Adipocyte (in vitro differentiated cells): ENCODE data around the gene TEF.

Experiments
- DNase-seq: peaks from one replicate; pipeline ENCODE4 v3.0.0-alpha.2; 2015; ENCODE audit warnings: low read depth
- H3K27me3 ChIP-seq: replicated peaks from 2 replicates; pipeline ENCODE4 v1.7.0; 2013; ENCODE audit warnings: mild to moderate bottlenecking, low read length, moderate library complexity; ENCODE audit not compliant: control insufficient read depth, insufficient read depth
- H3K36me3 ChIP-seq: 2 replicates; pipeline ENCODE4 v1.7.0; 2013; ENCODE audit warnings: low read length, mild to moderate bottlenecking, moderate library complexity; ENCODE audit not compliant: control insufficient read depth, insufficient read depth, severe bottlenecking
- H3K4me1 ChIP-seq: 2 replicates; pipeline ENCODE4 v1.7.0; 2013; ENCODE audit warnings: mild to moderate bottlenecking, low read length, moderate library complexity; ENCODE audit not compliant: control insufficient read depth, insufficient read depth
- H3K4me3 ChIP-seq: 2 replicates; pipeline ENCODE4 v1.7.0; 2013; ENCODE audit warnings: mild to moderate bottlenecking, low read length, moderate library complexity
- H3K9ac ChIP-seq: 2 replicates; pipeline ENCODE4 v1.7.0; 2013; ENCODE audit warnings: mild to moderate bottlenecking, low read length, moderate library complexity
- H3K9me3 ChIP-seq: 2 replicates; pipeline ENCODE4 v1.7.0; 2013; ENCODE audit warnings: mild to moderate bottlenecking, low read length, moderate library complexity; ENCODE audit not compliant: control insufficient read depth

The TEF gene, protein sequence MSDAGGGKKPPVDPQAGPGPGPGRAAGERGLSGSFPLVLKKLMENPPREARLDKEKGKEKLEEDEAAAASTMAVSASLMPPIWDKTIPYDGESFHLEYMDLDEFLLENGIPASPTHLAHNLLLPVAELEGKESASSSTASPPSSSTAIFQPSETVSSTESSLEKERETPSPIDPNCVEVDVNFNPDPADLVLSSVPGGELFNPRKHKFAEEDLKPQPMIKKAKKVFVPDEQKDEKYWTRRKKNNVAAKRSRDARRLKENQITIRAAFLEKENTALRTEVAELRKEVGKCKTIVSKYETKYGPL

DNA sequence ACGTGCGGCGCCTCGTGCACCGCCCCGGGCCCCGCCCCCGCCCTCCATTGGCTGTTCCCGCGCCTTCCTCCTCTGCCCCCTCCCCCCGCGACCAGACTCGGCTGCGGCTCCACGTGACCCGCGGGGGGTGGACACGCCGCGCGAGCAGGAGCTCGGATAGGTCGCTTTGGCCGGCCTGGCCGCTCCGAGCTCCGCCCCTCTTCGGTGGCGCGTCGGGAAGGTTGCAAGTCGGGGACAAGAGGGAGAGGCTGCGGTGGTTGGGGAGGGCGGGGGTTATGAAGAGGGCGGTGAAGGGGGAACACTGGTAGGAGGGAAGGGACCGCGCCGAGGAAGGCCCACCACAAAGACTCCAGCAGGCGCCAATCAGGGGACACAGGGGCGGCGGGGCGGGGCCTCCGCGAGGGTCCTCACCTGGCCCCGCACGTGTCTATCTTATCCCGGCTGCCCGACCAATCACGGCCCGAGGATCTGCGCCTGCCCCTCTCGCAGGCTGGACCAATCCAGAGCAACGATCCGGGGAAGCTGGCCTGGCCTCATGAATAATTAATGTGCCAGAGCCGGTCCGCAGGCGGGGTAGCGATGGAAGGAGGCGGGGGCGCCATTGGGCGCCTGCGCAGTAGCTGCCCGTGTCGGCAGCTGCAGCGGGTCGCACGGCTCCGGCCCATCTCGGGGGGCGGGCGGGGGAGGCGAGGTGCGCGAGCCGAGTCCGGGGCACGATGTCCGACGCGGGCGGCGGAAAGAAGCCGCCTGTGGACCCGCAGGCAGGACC is at the start of gene TEF:
Gene TEF (plus strand): TSS at position 614 of the 769 bp plus-strand sequence. CDS start 103 bp downstream, at position 717.
- H3K9ac ChIP-seq = peak within 1 kb of the TSS; percentile 95
- peaks cover 19% of the 10 kb centered on the region for H3K4me1 ChIP-seq
- H3K9me3 ChIP-seq = no peaks in the 10 kb centered on the region
- no peaks in the 10 kb centered on the region for H3K27me3 ChIP-seq
- H3K4me3 ChIP-seq = peak within 1 kb of the TSS; percentile 93
- peak; percentile 99 for DNase-seq
- no peaks in the 10 kb centered on the region for H3K36me3 ChIP-seq

DNA sequence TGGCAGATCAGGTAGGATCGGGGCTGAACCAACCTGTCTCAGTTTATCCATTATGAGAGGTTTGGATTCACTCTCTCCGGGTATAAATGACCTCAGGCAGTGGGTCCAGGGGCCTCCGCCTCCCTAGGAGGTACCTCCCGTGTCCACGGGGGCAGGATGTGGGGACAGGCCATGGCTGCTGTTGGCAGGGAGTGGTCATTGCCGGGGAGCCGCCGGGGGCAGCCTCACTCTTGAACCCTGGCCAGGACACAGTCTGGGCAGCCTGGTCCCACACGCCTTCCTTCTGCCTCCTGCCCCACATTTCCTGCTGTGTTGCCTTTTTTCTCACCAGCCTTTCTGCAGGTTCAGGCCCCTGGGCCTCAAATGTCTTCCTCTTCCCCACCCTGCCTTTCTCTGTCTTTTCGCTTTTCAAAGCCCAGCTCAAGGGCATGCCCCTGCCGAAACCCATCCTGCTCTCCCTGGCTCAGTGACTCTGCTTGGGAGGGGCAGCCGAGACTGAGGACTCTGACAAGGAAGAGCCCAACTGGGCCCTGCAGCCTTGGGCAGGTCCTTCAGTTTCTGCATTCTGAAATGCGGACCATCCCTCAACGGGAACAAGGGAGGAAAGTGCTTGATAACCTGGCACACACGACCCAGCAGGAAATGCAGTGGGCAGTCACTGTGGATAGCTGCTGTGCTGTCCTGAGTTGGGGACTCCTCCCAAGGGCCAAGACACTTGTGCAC is 49.4 kb upstream of the TEF start:
- H3K27me3 ChIP-seq = no peaks in the 10 kb centered on the region
- no peak for DNase-seq
- H3K4me1 ChIP-seq = no peaks in the 10 kb centered on the region
- peaks cover 66% of the 10 kb centered on the region for H3K36me3 ChIP-seq
- H3K9ac ChIP-seq = no peak overlapping the region
- no peaks in the 10 kb centered on the region for H3K9me3 ChIP-seq
- no peak overlapping the region for H3K4me3 ChIP-seq

DNA sequence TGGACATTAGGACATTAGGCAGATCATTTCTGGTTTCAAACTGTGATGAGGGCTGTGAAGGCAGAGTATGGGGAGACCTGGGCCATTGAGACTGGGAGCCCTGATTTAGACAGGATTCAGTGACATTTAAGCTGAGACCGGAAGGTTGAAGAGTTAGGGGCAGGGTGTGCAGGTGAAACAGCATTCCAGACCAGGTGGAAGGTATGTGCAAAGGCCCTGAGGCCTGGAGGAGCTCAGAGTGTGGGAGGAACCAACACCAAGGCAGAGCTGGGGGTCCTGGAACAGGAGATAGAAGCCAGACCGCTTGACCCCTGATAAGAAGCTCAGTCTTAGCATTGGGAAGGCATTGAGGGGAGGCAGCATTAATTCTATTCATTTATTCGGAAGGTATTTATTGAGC is 47.9 kb upstream of the TEF start:
- Histone ChIP-seq H3K9me3 (no peaks in the 10 kb centered on the region), H3K4me3 (no peak overlapping the region), H3K9ac (no peak overlapping the region), H3K27me3 (no peaks in the 10 kb centered on the region), H3K36me3 (peaks cover 53% of the 10 kb centered on the region), H3K4me1 (no peaks in the 10 kb centered on the region)
- no peak for DNase-seq

DNA sequence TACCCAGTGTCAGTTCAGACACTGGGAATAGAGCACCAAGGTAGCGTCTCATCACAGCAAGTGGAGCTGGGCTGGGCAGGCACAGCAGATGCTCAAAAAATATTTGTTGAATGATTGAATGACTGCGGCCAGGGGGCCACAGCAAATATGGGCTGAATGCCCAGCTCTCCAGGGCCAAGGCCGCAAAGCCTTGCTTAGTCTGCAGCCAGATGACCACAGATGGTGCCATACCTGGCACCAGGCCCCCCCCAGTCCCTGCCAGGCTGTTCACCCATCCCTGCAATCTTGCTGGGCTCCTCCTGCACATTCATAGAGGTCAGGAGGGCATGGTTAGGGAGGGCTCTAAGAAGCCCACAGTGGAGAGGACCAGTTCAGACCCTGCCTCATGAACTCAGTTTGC is 47.5 kb upstream of the TEF start:
- Histone ChIP-seq H3K36me3 (peaks cover 53% of the 10 kb centered on the region), H3K4me1 (no peaks in the 10 kb centered on the region)
- DNase-seq = no peak

DNA sequence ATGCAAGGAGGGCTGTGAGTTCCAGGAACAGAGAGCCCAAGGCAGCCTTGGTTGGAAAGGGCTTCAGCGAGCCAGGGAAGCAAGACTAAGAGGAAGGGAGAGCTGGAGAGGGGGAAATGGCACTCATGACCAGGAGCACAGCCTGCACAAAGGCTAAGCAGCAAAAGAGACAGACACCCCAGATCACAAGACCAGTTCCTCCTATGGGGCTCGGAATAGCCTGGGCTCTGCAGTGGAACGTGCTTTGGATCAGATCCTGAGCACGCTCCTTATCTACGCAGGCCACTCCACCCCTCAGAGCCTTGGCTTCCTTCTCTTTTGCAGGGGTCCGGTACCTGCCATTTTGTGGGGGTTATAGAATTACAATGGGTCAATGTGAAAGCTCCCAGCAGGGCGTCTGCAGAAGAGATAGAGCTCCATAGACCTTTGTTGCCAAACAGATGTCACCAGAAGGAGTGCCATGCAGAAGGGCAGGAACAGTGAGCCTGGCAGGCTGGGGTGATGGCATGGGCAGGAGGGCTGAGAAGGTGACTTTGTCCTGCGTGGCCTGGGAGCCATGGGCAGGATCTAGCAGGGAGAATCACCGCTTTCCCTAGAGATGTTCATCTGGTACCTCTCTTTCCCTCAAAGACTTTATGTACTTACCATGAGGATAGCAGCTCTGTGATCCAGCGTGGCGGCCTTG is 46.6 kb upstream of the TEF start:
- Histone ChIP-seq H3K4me3 (no peak overlapping the region), H3K9ac (no peak overlapping the region), H3K9me3 (no peaks in the 10 kb centered on the region), H3K27me3 (no peaks in the 10 kb centered on the region), H3K36me3 (peaks cover 52% of the 10 kb centered on the region), H3K4me1 (no peaks in the 10 kb centered on the region)
- DNase-seq = no peak

More for the DNA sequence above, 47.5 kb upstream of the TEF start:
- H3K9ac ChIP-seq = no peak overlapping the region
- no peaks in the 10 kb centered on the region for H3K27me3 ChIP-seq
- no peak overlapping the region for H3K4me3 ChIP-seq
- H3K9me3 ChIP-seq = no peaks in the 10 kb centered on the region

DNA sequence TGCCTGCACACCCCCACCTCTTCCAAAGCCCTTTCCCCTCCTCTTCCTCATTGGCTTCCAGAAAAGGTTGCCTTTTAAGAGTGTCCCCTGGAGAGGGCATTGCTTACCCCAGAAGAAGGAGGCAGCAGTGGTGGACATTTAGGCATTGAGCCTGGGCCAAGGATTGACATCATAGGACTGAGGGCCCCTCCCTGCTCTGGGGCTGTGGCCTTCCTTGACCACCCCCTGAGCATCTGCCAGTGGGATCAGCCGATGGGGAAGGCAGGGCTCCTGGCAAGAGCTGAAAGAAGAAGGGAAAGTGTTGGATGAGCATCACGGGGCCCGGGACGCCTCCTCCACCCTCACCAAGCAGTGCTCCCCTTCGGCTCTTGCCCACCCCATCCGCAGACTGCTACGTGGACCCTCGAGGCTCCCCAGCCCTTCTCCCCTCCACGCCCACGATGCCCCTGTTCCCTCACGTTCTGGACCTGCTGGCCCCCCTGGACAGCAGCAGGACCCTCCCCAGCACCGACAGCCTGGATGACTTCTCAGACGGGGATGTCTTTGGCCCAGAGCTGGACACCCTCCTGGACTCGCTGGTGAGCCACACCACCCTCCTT is 43.0 kb upstream of the TEF start:
- DNase-seq = no peak
- no peaks in the 10 kb centered on the region for H3K27me3 ChIP-seq
- no peak overlapping the region for H3K4me3 ChIP-seq
- no peaks in the 10 kb centered on the region for H3K9me3 ChIP-seq
- H3K36me3 ChIP-seq = peaks cover 55% of the 10 kb centered on the region
- no peaks in the 10 kb centered on the region for H3K4me1 ChIP-seq
- H3K9ac ChIP-seq = peak overlapping the region; percentile 20

DNA sequence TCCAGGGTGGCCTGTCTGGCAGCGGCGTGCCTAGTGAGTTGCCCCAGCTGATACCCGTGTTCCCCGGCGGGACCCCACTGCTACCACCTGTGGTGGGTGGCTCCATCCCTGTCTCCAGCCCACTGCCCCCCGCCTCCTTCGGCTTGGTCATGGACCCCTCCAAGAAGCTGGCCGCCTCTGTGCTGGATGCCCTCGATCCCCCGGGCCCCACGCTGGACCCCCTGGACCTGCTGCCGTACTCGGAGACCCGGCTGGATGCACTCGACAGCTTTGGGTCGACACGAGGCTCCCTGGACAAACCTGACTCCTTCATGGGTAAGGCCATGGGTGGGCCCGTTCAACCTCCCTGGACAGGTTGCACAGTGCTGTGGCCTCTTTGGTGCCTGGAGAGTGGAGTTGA is 41.9 kb upstream of the TEF start:
- Histone ChIP-seq H3K27me3 (no peaks in the 10 kb centered on the region), H3K36me3 (peaks cover 55% of the 10 kb centered on the region), H3K9me3 (no peaks in the 10 kb centered on the region), H3K4me1 (no peaks in the 10 kb centered on the region), H3K9ac (no peak overlapping the region), H3K4me3 (no peak overlapping the region)
- DNase-seq = no peak

DNA sequence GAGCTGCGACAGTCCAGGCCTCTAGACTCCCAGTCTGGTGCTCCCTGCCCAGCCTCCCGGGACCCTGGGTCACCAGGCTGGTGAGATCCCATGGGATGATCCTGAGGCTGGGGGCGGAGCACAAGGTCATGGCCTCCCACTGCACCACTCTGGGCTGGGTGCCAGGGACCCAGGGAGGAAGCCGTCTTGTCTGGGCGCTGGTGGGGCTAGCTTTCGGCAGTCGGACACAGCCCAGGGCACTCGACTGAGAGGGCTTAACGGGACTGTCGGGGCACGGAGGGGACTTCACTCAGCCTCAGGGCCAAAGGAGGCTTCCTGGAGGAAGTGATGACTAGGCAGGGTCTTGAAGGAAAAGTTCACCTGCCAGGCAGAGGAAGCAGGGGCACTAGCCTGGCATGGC is 41.4 kb upstream of the TEF start:
- no peaks in the 10 kb centered on the region for H3K4me1 ChIP-seq
- peaks cover 49% of the 10 kb centered on the region for H3K36me3 ChIP-seq
- no peak for DNase-seq
- H3K9me3 ChIP-seq = no peaks in the 10 kb centered on the region
- no peak overlapping the region for H3K4me3 ChIP-seq
- H3K27me3 ChIP-seq = no peaks in the 10 kb centered on the region
- H3K9ac ChIP-seq = no peak overlapping the region

DNA sequence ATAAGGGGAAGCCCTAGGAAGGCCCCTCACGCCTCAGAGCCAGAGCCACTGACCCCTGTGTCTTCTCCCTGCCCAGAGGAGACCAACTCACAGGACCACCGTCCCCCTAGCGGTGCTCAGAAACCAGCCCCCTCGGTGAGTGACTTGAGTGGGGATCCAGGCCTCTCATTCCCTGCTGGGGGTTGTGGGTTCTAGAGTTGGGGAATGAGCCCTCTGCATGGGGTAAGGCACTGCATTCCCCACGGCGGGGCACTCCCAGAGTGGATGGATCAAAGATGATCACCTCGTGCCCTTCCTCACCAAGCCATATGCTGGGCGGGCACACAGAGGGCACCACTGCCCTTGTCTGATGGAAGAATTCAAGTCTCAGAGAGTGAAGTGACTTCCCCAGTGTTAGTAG is 40.7 kb upstream of the TEF start:
- H3K4me3 ChIP-seq = no peak overlapping the region
- peaks cover 52% of the 10 kb centered on the region for H3K36me3 ChIP-seq

DNA sequence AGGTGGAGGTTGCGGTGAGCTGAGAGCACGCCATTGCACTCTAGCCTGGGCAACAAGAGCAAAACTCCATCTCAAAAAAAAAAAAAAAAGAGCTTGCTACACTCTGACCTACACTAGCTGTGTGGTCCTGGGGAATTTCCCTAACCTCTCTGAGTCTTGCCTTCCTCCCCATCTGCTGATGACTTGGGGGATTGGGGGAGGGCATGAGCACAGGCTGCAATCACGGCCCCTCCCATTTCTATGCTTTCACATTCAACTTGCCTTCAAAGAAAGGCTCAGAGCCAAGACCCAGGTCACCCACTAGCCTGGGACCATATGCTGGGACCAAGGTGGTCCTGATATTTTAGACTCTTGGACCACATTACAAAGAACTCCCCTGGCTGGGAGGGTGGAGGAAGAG is 39.8 kb upstream of the TEF start:
- no peaks in the 10 kb centered on the region for H3K9me3 ChIP-seq
- H3K4me1 ChIP-seq = no peaks in the 10 kb centered on the region
- H3K4me3 ChIP-seq = no peak overlapping the region
- H3K36me3 ChIP-seq = peaks cover 61% of the 10 kb centered on the region
- no peak for DNase-seq
- H3K27me3 ChIP-seq = no peaks in the 10 kb centered on the region
- H3K9ac ChIP-seq = no peak overlapping the region

More for the DNA sequence above, 40.7 kb upstream of the TEF start:
- Histone ChIP-seq H3K9ac (no peak overlapping the region), H3K9me3 (no peaks in the 10 kb centered on the region), H3K27me3 (no peaks in the 10 kb centered on the region), H3K4me1 (no peaks in the 10 kb centered on the region)
- no peak for DNase-seq
